HUES6 (cell line): ENCODE data around the gene LRRC41.
"Not testable (repeated sequence)": the region's sequence is repeated elsewhere in the genome, so short reads cannot be mapped to it uniquely, and the experiment has no call there.

Source experiments
- H3K27ac ChIP-seq: 2 replicates; pipeline ENCODE4 v1.7.0; 2013; ENCODE audit warnings: low read depth, mild to moderate bottlenecking, low read length, inconsistent platforms
- H3K27me3 ChIP-seq: 2 replicates; pipeline ENCODE4 v1.6.1; 2013; ENCODE audit warnings: low read length; ENCODE audit not compliant: control insufficient read depth, insufficient read depth
- H3K36me3 ChIP-seq: 2 replicates; pipeline ENCODE4 v1.6.1; 2013; ENCODE audit warnings: low read length; ENCODE audit not compliant: control insufficient read depth, insufficient read depth
- H3K4me1 ChIP-seq: 2 replicates; pipeline ENCODE4 v1.6.1; 2013; ENCODE audit warnings: low read length; ENCODE audit not compliant: control insufficient read depth, insufficient read depth
- H3K4me3 ChIP-seq: 2 replicates; pipeline ENCODE4 v1.5.1; 2013; ENCODE audit warnings: low read depth, low read length
- H3K9ac ChIP-seq: one replicate; pipeline ENCODE4 v1.6.1; 2013; ENCODE audit warnings: mild to moderate bottlenecking, low read length
- H3K9me3 ChIP-seq: 2 replicates; pipeline ENCODE4 v1.6.1; 2013; ENCODE audit warnings: low read depth, low read length; ENCODE audit not compliant: control insufficient read depth, insufficient read depth

Gene LRRC41

DNA sequence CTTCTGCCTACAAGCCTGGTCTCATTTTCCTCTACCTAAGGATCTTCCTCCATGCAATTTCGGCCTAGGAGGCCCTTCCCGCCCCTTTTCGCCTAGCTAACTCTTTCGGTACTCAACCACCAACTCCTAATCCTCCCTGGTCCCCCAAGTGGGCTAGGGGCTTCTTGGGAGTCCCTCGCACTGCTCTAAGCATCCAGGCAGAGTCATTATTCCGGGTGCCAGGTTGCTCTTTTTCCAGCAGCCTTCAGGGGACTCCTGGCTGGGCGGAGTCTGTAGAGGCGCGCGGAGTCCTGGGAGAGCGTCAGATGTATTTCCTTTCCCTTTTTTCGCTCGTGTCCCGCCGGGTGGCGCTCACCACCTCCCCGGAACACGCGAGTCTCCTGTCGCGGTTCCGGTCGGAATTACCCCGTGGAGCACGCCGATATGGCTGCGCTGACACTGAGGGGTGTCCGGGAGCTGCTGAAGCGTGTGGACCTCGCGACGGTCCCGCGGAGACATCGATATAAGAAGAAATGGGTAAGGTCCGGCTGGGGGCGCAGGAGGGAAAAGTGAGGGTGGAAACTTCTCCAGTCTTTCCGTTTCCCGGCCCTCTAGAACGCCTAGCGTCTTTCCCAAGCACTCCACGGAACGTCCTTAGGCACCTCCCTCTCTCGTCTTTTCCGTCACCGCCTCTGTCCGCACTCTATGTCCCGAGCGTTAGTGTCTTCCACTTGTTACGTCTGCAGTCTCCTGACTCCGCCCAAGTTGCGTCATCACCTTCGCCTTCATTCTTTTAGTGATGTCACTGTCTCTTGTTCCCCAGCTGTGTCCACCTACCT, 37.2 kb upstream of the LRRC41 start, which contains the start of gene NSUN4:
Gene NSUN4, plus strand, starts transcription at position 404 of the 818 bp plus-strand sequence. Its CDS starts 20 bp downstream, at position 424.
- H3K36me3 ChIP-seq = peaks cover 25% of the 10 kb centered on the region
- no peaks in the 10 kb centered on the region for H3K27me3 ChIP-seq
- peak within 1 kb of the TSS; percentile 83 for H3K27ac ChIP-seq
- H3K4me3 ChIP-seq = peak within 1 kb of the TSS; percentile 94
- peak within 1 kb of the TSS; percentile 99 for H3K9ac ChIP-seq
- H3K4me1 ChIP-seq = peaks cover 12% of the 10 kb centered on the region; the same call in 1 of the 2 replicates
- no peaks in the 10 kb centered on the region for H3K9me3 ChIP-seq

DNA sequence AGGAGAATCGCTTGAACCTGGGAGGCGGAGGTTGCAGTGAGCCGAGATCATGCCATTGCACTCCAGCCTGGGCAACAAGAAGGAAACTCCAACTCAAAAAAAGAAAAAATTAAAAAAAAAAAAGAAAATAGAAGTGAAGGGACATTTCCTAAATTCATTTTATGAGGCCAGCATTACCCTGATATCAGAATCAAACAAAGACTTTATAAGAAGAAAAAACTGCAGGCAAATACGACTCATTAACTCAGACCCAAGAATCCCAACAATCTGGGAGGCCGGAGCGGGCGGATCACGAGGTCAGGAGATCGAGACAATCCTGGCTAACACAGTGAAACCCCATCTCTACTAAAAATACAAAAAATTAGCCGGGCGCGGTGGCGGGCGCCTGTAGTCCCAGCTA, 34.0 kb upstream of the LRRC41 start:
- H3K9me3 ChIP-seq, H3K4me3 ChIP-seq: not testable (repeated sequence)
- H3K4me1 ChIP-seq = peaks cover 15% of the 10 kb centered on the region; the same call in 1 of the 2 replicates

DNA sequence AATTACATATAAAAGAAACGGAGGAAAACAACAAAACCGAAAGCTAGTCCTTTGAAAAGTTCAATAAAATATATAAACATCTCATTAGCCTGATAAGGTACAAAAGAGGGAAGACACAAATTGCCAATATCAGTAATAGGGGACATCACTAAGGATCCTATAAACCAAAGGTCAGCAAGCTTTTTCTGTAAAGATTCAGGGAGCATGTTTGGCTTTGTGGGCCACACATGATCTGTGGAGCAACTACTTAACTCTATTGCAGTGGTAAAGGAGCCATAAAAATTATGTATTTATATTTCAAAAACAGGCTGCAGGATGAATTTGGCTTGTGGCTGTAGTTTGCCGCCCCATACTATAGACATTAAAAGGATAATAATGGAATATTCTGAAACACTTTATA, 31.7 kb upstream of the LRRC41 start:
- no peak overlapping the region for H3K9ac ChIP-seq
- peaks cover 17% of the 10 kb centered on the region; the same call in 1 of the 2 replicates for H3K4me1 ChIP-seq
- H3K9me3 ChIP-seq = no peaks in the 10 kb centered on the region

More for the DNA sequence above, 34.0 kb upstream of the LRRC41 start:
- not testable (repeated sequence) for H3K36me3 ChIP-seq, H3K27ac ChIP-seq, H3K9ac ChIP-seq, H3K27me3 ChIP-seq

DNA sequence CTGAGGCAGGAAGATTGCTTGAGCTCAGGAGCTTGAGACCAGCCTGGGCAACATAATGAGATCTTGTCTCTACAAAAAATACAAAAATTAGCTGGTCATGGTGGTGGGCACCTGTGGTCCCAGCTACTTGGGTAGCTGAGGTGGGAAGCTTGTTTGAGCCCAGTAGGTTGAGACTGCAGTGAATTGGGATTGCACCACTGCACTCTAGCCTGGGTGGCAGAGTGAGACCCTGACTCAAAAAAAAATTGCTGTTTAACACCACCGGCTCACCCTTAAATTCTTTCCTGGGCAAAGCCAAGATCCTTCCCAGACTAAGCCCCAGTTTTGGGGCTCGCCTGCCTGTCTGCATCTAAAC, 30.6 kb upstream of the LRRC41 start:
- H3K36me3 ChIP-seq = no peaks in the 10 kb centered on the region
- H3K27me3 ChIP-seq = no peaks in the 10 kb centered on the region
- no peak overlapping the region for H3K9ac ChIP-seq
- H3K4me1 ChIP-seq = peaks cover 16% of the 10 kb centered on the region
- no peak overlapping the region for H3K4me3 ChIP-seq
- H3K9me3 ChIP-seq = no peaks in the 10 kb centered on the region
- no peak overlapping the region for H3K27ac ChIP-seq

More for the DNA sequence above, 31.7 kb upstream of the LRRC41 start:
- Histone ChIP-seq H3K27ac (no peak overlapping the region), H3K4me3 (no peak overlapping the region), H3K27me3 (no peaks in the 10 kb centered on the region), H3K36me3 (no peaks in the 10 kb centered on the region)

DNA sequence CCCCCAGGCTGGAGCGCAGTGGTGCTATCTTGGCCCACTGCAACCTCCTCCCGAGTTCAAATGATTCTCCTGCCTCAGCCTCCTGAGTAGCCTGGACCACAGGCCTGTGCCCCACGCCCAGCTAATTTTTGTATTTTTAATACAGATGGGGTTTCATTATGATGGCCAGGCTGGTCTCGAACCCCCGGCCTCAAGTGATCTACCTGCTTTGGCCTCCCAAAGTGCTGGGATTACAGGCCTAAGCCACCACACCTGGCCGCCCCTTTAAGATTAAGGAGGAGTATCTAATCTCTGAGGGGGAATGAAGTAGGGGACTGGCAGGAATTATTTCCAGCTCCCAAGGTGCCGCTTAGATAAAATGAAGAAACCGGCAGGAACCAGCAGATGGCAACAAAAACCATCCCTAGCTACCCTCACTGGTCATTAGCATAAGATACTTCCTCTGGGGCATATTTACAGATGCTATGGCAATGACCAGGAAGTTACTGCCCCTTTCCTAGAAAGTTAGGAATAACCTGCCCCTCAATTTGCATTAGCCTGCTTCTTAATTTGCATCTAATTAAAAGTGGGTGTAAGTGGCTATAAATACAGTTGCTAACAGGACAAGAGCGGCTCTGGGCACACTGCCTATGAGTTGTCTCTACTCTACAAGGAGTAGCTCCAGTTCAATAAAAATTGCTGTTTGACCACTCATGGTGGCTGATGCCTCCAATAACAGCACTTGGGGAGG, 30.0 kb upstream of the LRRC41 start:
- Histone ChIP-seq H3K9ac (no peak overlapping the region), H3K27ac (peak overlapping the region; percentile 1; the same call in 1 of the 2 replicates), H3K4me1 (peaks cover 20% of the 10 kb centered on the region), H3K9me3 (no peaks in the 10 kb centered on the region), H3K36me3 (no peaks in the 10 kb centered on the region), H3K4me3 (no peak overlapping the region), H3K27me3 (no peaks in the 10 kb centered on the region)

DNA sequence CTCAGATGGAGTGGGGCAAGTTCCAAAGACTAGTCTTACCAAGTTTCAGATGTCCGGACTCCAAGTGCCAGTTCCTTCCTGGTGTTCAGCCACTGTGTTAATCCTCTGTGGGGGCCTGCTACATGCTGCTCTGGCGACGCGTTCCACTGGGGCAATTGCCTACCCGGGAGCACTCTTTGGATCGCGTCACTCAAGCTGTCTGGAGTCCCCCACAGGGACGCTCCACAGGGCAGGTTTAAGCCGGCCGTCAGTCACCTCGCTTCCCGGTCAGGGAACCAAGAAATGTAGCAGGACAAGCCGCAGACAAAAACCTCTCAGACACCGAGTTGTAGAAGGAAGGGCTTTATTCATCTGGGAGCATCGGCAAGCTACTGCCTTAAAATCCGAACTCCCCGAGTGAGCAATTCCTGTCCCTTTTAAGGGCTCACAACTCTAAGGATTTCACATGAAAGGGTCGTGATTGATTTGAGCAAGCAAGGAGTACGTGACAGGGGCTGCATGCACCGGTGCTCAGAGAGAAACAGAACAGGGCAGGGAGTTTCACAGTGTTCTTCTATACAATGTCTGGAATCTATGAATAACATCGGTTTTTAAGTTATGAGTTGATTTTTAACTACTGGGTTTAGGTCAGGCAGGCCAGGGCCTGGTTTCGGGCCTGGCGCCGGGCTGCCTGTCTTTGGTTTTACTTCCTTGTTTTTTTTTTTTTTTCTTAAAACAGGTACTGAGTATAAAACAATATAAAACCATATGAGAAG, 28.5 kb upstream of the LRRC41 start:
- H3K9me3 ChIP-seq, H3K27me3 ChIP-seq, H3K36me3 ChIP-seq, H3K4me3 ChIP-seq: not testable (repeated sequence)
- Histone ChIP-seq H3K9ac (peak overlapping the region; percentile 38), H3K4me1 (peaks cover 27% of the 10 kb centered on the region), H3K27ac (peak overlapping the region; percentile 19; the same call in 1 of the 2 replicates)

DNA sequence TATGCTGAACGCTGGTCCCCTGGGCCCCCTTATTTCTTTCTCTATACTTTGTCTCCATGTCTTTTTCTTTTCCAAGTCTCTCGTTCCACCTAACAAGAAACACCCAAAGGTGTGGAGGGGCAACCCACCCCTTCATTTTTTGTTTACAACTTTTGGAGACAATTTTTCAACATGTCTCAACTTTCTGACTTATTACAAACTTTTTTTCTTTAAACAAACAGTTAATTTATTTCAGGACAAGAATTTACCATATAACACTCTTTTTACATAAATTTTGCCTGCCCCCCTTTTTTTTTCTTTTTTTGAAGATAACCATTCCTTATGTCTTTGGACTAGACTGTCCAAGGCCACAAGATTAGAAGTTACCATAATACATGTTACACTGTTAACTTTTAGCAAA, 27.0 kb upstream of the LRRC41 start:
- H3K4me3 ChIP-seq, H3K36me3 ChIP-seq, H3K9me3 ChIP-seq, H3K27me3 ChIP-seq: not testable (repeated sequence)
- peak overlapping the region; percentile 39 for H3K9ac ChIP-seq
- peaks cover 27% of the 10 kb centered on the region for H3K4me1 ChIP-seq
- peak overlapping the region; percentile 42; the same call in 1 of the 2 replicates for H3K27ac ChIP-seq

DNA sequence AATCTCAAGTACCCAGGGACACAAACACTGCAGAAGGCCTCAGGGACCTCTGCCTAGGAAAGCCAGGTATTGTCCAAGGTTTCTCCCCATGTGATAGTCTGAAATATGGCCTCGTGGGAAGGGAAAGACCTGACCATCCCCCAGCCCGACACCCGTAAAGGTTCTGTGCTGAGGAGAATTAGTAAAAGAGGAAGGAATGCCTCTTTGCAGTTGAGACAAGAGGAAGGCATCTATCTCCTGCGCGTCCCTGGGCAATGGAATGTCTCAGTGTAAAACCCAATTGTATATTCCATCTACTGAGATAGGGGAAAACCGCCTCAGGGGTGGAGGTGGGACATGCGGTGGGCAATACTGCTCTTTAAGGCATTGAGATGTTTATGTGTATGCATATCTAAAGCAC, 26.4 kb upstream of the LRRC41 start:
- not testable (repeated sequence) for H3K9me3 ChIP-seq, H3K36me3 ChIP-seq, H3K27ac ChIP-seq, H3K4me3 ChIP-seq, H3K27me3 ChIP-seq, H3K9ac ChIP-seq
- peaks cover 27% of the 10 kb centered on the region for H3K4me1 ChIP-seq

DNA sequence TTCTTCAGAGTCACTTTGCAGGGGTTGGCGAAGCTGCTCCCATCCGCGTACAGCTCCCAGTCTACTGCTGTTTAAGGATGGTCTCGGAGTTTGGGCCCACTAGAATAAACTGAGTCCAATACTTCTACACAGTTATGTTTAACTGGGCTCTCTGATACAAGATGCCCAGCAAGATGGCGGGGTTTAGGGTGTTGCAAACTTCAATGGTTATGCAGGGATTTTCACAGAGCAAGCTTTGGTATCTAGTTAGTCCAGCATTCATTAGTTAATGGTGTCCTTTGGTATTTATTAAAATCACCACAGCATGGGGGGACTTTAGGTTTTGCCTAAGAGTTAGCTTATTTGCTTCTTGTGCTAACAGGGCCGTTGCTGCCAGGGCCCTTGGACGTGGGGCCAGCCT, 24.8 kb upstream of the LRRC41 start:
- H3K36me3 ChIP-seq, H3K9me3 ChIP-seq, H3K4me3 ChIP-seq, H3K27me3 ChIP-seq, H3K27ac ChIP-seq: not testable (repeated sequence)
- peaks cover 27% of the 10 kb centered on the region for H3K4me1 ChIP-seq
- H3K9ac ChIP-seq = peak overlapping the region; percentile 10

DNA sequence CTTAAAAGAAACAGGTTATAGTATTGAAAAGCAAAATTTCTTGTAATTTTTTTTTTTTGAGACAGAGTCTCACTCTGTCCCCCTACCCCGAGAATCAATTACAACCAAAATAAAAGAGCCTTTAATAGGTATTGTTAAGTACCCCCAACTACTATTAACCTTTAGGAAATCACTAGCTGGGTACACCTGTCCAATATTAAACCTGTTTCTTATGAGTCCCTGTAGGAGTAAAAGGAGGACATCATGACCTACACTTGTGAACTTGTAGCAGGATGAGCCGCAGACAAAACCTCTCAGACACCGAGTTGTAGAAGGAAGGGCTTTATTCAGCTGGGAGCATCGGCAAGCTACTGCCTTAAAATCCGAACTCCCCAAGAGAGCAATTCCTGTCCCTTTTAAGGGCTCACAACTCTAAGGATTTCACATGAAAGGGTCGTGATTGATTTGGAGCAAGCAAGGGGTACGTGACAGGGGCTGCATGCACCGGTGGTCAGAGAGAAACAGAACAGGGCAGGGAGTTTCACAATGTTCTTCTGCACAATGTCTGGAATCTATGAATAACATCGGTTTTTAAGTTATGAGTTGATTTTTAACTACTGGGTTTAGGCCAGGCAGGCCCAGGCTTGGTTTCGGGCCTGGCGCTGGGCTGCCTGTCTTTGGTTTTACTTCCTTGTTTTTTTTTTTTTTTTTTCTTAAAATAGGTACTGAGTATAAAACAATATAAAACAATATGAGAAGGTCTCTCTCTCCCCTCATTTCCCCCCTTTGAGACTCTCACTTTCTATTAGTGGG, 22.1 kb upstream of the LRRC41 start:
- H3K27ac ChIP-seq, H3K36me3 ChIP-seq, H3K27me3 ChIP-seq, H3K9me3 ChIP-seq, H3K9ac ChIP-seq, H3K4me3 ChIP-seq: not testable (repeated sequence)
- peaks cover 23% of the 10 kb centered on the region for H3K4me1 ChIP-seq
